H1 (cell line): Measurements from ENCODE around the gene RFPL2. TPM values are rescaled to one million over a fixed set of nuclear protein-coding genes. Genes with fewer than 3 reads are reported as not detected.
A peak's percentile ranks its signal among the peaks of the same experiment; 100 is the strongest.

Experiments
- CTCF ChIA-PET: fragments of 300-600 bp; sonication (Branson Sonifier 250); formaldehyde crosslinking; loops from one replicate; lab custom pipeline; 2021; ENCODE audit not compliant: partially characterized antibody; lab: Charles Lee
- POLR2A ChIA-PET: fragments of 300-600 bp; sonication (Branson Sonifier 250); formaldehyde crosslinking; loops from one replicate; lab custom pipeline; 2021; ENCODE audit warnings: inconsistent platforms; ENCODE audit not compliant: partially characterized antibody; lab: Charles Lee
- DNase-seq, 2 experiments: peaks; one replicate each; pipeline versions ENCODE4 v3.0.0 to v3.0.0-alpha.2; 2010 to 2022; ENCODE audit warnings: low spot score in 2 of 2, low read depth in 1 of 2, mixed read lengths in 1 of 2
- FAIRE-seq: peaks from 2 replicates; lab custom pipeline; 2011; peaks lifted over from hg19 to GRCh38; lab: Jason Lieb, UNC
- H2AFZ ChIP-seq: 2 replicates; pipeline ENCODE4 v1.8.1; 2012; ENCODE audit warnings: low read length, inconsistent platforms
- H2AK5ac ChIP-seq: 2 replicates; pipeline ENCODE4 v1.6.1; 2013; ENCODE audit warnings: low read depth, low read length
- H2BK120ac ChIP-seq: replicated peaks from 2 replicates; pipeline ENCODE3; 2013; ENCODE audit warnings: low read depth, low read length, inconsistent platforms
- H2BK12ac ChIP-seq: 2 replicates; pipeline ENCODE4 v1.6.1; 2013; ENCODE audit warnings: low read depth, low read length
- H2BK15ac ChIP-seq: 2 replicates; pipeline ENCODE4 v1.6.1; 2013; ENCODE audit warnings: low read length
- H2BK20ac ChIP-seq: 2 replicates; pipeline ENCODE4 v1.6.1; 2013; ENCODE audit warnings: low read length
- H2BK5ac ChIP-seq: 2 replicates; pipeline ENCODE4 v1.6.1; 2013; ENCODE audit warnings: low read depth, low read length
- H3K14ac ChIP-seq: 2 replicates; pipeline ENCODE4 v1.6.1; 2013; ENCODE audit warnings: inconsistent platforms; ENCODE audit not compliant: insufficient read length
- H3K18ac ChIP-seq: 2 replicates; pipeline ENCODE4 v1.6.1; 2013; ENCODE audit warnings: low read length; ENCODE audit errors: extremely low read depth
- H3K23ac ChIP-seq: 2 replicates; pipeline ENCODE4 v1.6.1; 2013; ENCODE audit warnings: inconsistent platforms; ENCODE audit not compliant: insufficient read length
- H3K23me2 ChIP-seq: 2 replicates; pipeline ENCODE4 v1.6.1; 2013; ENCODE audit warnings: low read depth, low read length
- H3K27ac ChIP-seq: 2 replicates; pipeline ENCODE4 v1.6.1; 2011; ENCODE audit warnings: low read depth, low read length, inconsistent platforms
- H3K27me3 ChIP-seq, 4 experiments: replicated peaks in 1 of 4; 1 replicate in 1 of 4; 2 replicates in 3 of 4; pipeline versions ENCODE4 v1.6.1 to v1.8.1; 2011 to 2013; ENCODE audit warnings: low read length in 3 of 4, mild to moderate bottlenecking in 3 of 4, inconsistent platforms in 2 of 4, mixed read lengths in 2 of 4, moderate library complexity in 1 of 4; ENCODE audit not compliant: control insufficient read depth in 3 of 4, insufficient read depth in 3 of 4; ENCODE audit errors: extremely low read depth in 1 of 4
- H3K36me3 ChIP-seq, 4 experiments: 2 replicates each; pipeline versions ENCODE4 v1.6.1 to v1.8.1; 2011 to 2013; ENCODE audit warnings: mild to moderate bottlenecking in 4 of 4, low read length in 3 of 4, moderate library complexity in 2 of 4, control low read depth in 1 of 4, inconsistent platforms in 1 of 4; ENCODE audit not compliant: insufficient read depth in 4 of 4, control insufficient read depth in 2 of 4
- H3K4ac ChIP-seq: replicated peaks from 2 replicates; pipeline ENCODE3; 2013; ENCODE audit warnings: low read length, low read depth, mixed read lengths, inconsistent platforms; ENCODE audit not compliant: insufficient read length
- H3K4me1 ChIP-seq, 4 experiments: replicated peaks in 1 of 4; 1 replicate in 1 of 4; 2 replicates in 3 of 4; pipeline versions ENCODE4 v1.6.1 to v1.8.1; 2011 to 2013; ENCODE audit warnings: low read length in 3 of 4, inconsistent platforms in 2 of 4, mixed read lengths in 1 of 4; ENCODE audit not compliant: insufficient read depth in 4 of 4, control insufficient read depth in 3 of 4
- H3K4me2 ChIP-seq, 2 experiments: 2 replicates each; pipeline versions ENCODE4 v1.6.1 to v1.8.1; 2011 to 2013; ENCODE audit warnings: low read depth in 2 of 2, low read length in 2 of 2, control low read depth in 1 of 2, inconsistent platforms in 1 of 2, mild to moderate bottlenecking in 1 of 2; ENCODE audit not compliant: insufficient read depth in 1 of 2
- H3K4me3 ChIP-seq, 4 experiments: fragments of 200-600, 300-600 bp in 1 of 4; sonication (generic), shearing (Covaris generic), sonication (Bioruptor Twin) in 1 of 4; 2 replicates each; pipeline versions ENCODE4 v1.5.1 to v1.8.1; 2011 to 2016; ENCODE audit warnings: low read length in 4 of 4, low read depth in 3 of 4, control low read depth in 2 of 4, inconsistent platforms in 2 of 4, mild to moderate bottlenecking in 2 of 4, mixed read lengths in 1 of 4, moderate library complexity in 1 of 4; ENCODE audit not compliant: insufficient read depth in 2 of 4; ENCODE audit errors: extremely low read depth in 1 of 4
- H3K56ac ChIP-seq: replicated peaks from 2 replicates; pipeline ENCODE3; 2013; ENCODE audit warnings: low read depth, mild to moderate bottlenecking, mixed read lengths, low read length, inconsistent platforms; ENCODE audit not compliant: insufficient read length
- H3K79me1 ChIP-seq: 2 replicates; pipeline ENCODE4 v1.6.1; 2013; ENCODE audit warnings: low read depth, low read length, control low read depth
- H3K79me2 ChIP-seq, 2 experiments: 2 replicates each; pipeline versions ENCODE4 v1.6.1 to v1.8.1; 2012 to 2013; ENCODE audit warnings: low read length in 2 of 2, mild to moderate bottlenecking in 2 of 2, inconsistent platforms in 1 of 2; ENCODE audit not compliant: insufficient read depth in 2 of 2, control insufficient read depth in 1 of 2
- H3K9ac ChIP-seq, 4 experiments: replicated peaks in 1 of 4; 1 replicate in 1 of 4; 2 replicates in 3 of 4; pipeline versions ENCODE4 v1.6.1 to v1.8.1; 2011 to 2013; ENCODE audit warnings: low read depth in 3 of 4, low read length in 3 of 4, control low read depth in 2 of 4, mild to moderate bottlenecking in 2 of 4, moderate library complexity in 2 of 4, inconsistent platforms in 1 of 4; ENCODE audit errors: extremely low read depth in 1 of 4
- H3K9me3 ChIP-seq, 2 experiments: 2 replicates each; pipeline versions ENCODE4 v1.6.1 to v1.8.1; 2012 to 2013; ENCODE audit warnings: mild to moderate bottlenecking in 2 of 2, moderate library complexity in 2 of 2, control low read depth in 1 of 2, inconsistent platforms in 1 of 2, low read depth in 1 of 2, low read length in 1 of 2, mixed read lengths in 1 of 2; ENCODE audit not compliant: insufficient read depth in 2 of 2
- H4K20me1 ChIP-seq, 2 experiments: replicated peaks in 1 of 2; 2 replicates each; pipeline versions ENCODE3 to v1.8.1; 2011 to 2013; ENCODE audit warnings: inconsistent platforms in 2 of 2, low read length in 2 of 2, mild to moderate bottlenecking in 1 of 2; ENCODE audit not compliant: insufficient read depth in 2 of 2, control insufficient read depth in 1 of 2
- H4K5ac ChIP-seq: 2 replicates; pipeline ENCODE4 v1.6.1; 2013; ENCODE audit warnings: low read length, low read depth, mixed read lengths, inconsistent platforms; ENCODE audit not compliant: insufficient read length
- H4K8ac ChIP-seq: 2 replicates; pipeline ENCODE4 v1.8.0; 2013; ENCODE audit warnings: mild to moderate bottlenecking, moderate library complexity, low read length, inconsistent platforms; ENCODE audit not compliant: insufficient read depth; ENCODE audit errors: extremely low read depth
- H4K91ac ChIP-seq: replicated peaks from 2 replicates; pipeline ENCODE3; 2013; ENCODE audit warnings: low read length, mixed read lengths, inconsistent platforms; ENCODE audit not compliant: insufficient read length
- CEBPB ChIP-seq: IDR thresholded peaks from 2 replicates; pipeline ENCODE4 v1.6.1; 2012; ENCODE audit warnings: low read depth, low read length
- TAF7 ChIP-seq: optimal IDR thresholded peaks from 2 replicates; pipeline ENCODE3; 2011; ENCODE audit warnings: low read depth, mild to moderate bottlenecking, inconsistent platforms, low read length, moderate library complexity, borderline replicate concordance
- WGBS, 2 experiments: shearing (Covaris generic) in 1 of 2; methylation state at CpG; one replicate each; pipeline versions ENCODE4 v1.1.6 to v1.1.7; 2013 to 2015; ENCODE audit warnings: low lambda C conversion rate in 2 of 2, mixed read lengths in 2 of 2, inconsistent platforms in 1 of 2, low coverage in 1 of 2, missing lambda C conversion rate in 1 of 2; ENCODE audit not compliant: insufficient replicate concordance in 2 of 2, insufficient coverage in 1 of 2, insufficient read length in 1 of 2; ENCODE audit errors: extremely low coverage in 1 of 2, missing lambda C conversion rate in 1 of 2; 5-methylcytosine and 5-hydroxymethylcytosine counted together
- polyA plus RNA-seq, 7 experiments: library from polyadenylated mRNA; depleted of rRNA in 3 of 7; stranded (reverse) in 5 of 7; unstranded in 2 of 7; fragments of >200 nt in 5 of 7; fragments of 200-250 nt in 2 of 7; gene quantifications; 1 replicate in 5 of 7; 2 replicates in 1 of 7; 4 replicates in 1 of 7; pipeline versions ENCODE4 v1.2.1 to v1.2.3, GENCODE V29; 2011 to 2013; ENCODE audit warnings: missing spikeins in 2 of 7, mixed read lengths in 2 of 7
- total RNA-seq: library from RNA; stranded (reverse); fragmentation: NEBNext Ultra II Directional; extraction: Animal tissue kit (Norgen Biotek cat#: 25700); gene quantifications from 2 replicates; pipeline ENCODE4 v1.2.1, GENCODE V29; 2021

Gene RFPL2
- total and polyA plus RNA-seq, 2 of the 8 experiments (the other 6 are each of a cell fraction or from before 2014, with no cell fraction given) = 0.15 to 0.19 TPM

- Histone ChIP-seq H3K79me2 (no peaks in the 10 kb centered on the region), H2BK20ac (no peak overlapping the region), H3K23me2 (no peaks in the 10 kb centered on the region), H2BK15ac (no peak overlapping the region), H3K27me3 (no peaks in the 10 kb centered on the region), H3K4me2 (no peak overlapping the region), H2AK5ac (no peak overlapping the region), H3K27ac (no peak overlapping the region), H2BK120ac (no peak overlapping the region), H3K23ac (no peak overlapping the region), H2BK12ac (no peak overlapping the region), H3K4ac (no peak overlapping the region), H2BK5ac (no peak overlapping the region), H3K79me1 (no peaks in the 10 kb centered on the region), H4K5ac (no peak overlapping the region), H2AFZ (no peak overlapping the region), H3K4me1 (no peaks in the 10 kb centered on the region), H3K9ac (no peak overlapping the region), H3K36me3 (no peaks in the 10 kb centered on the region), H3K9me3 (no peaks in the 10 kb centered on the region)
- DNase-seq = no peak
- no peak for FAIRE-seq
- CTCF ChIA-PET = interaction anchor here (1.1 kb wide), 1 partner anchor 25 kb away, joined by 4 read pairs; no protein-coding TSS in a partner anchor
- 91% methylated on average over 2 of the region's 2 CpGs; no CpG with 5 or more reads in 1 of the 2 experiments for WGBS, 2 experiments
- TF ChIP-seq TAF7 (no peak), CEBPB (peak; percentile 59; the same call in 1 of the 2 replicates)
- TF ChIP-seq, all 59 proteins: peak for 1
- Histone ChIP-seq H3K14ac (no peak overlapping the region), H4K91ac (no peak overlapping the region), H3K18ac (no peak overlapping the region), H4K8ac (no peak overlapping the region), H3K56ac (no peak overlapping the region), H4K20me1 (no peaks in the 10 kb centered on the region), H3K4me3 (no peak overlapping the region)
- POLR2A ChIA-PET = no interaction called here
Observed at GRCh38 chr22:32240461-32240860, 35.6 kb upstream of the RFPL2 start.
